Measurements from ENCODE around the gene WDR11. TPM values are rescaled to one million over a fixed set of nuclear protein-coding genes. Genes with fewer than 3 reads are reported as not detected.

WDR11 gene
- total RNA-seq, 1 donor from 2014 or later: 74.1 TPM

- Mint-ChIP-seq H3K36me3 (ENCODE audit: unreplicated experiment) (no peaks in the 10 kb centered on the region), H3K27ac (ENCODE audit: unreplicated experiment) (no peak overlapping the region), H3K4me3 (ENCODE audit: unreplicated experiment) (no peak overlapping the region), H3K4me1 (ENCODE audit: low read depth, unreplicated experiment) (peaks cover 8% of the 10 kb centered on the region), H3K9me3 (ENCODE audit: unreplicated experiment) (no peaks in the 10 kb centered on the region), H3K27me3 (ENCODE audit: unreplicated experiment) (peaks cover 2% of the 10 kb centered on the region)
- no peak for TF ChIP-seq CTCF (IDR thresholded peaks at IDR 0.05; ENCODE audit: partially characterized antibody, unreplicated experiment)
- DNase-seq: no peak
Observed at GRCh38 chr10:120806081-120806480, 45.1 kb upstream of the WDR11 start.

GRCh38 chr10:120810298-120810697 is 40.9 kb upstream of the WDR11 start:
- H3K4me3 Mint-ChIP-seq (ENCODE audit: unreplicated experiment): no peak overlapping the region
- peaks cover 5% of the 10 kb centered on the region for H3K36me3 Mint-ChIP-seq (ENCODE audit: unreplicated experiment)
- H3K9me3 Mint-ChIP-seq (ENCODE audit: unreplicated experiment): peaks cover 2% of the 10 kb centered on the region
- TF ChIP-seq CTCF (IDR thresholded peaks at IDR 0.05; ENCODE audit: partially characterized antibody, unreplicated experiment): no peak
- H3K27me3 Mint-ChIP-seq (ENCODE audit: unreplicated experiment): no peaks in the 10 kb centered on the region
- DNase-seq: no peak
- H3K4me1 Mint-ChIP-seq (ENCODE audit: low read depth, unreplicated experiment): peaks cover 8% of the 10 kb centered on the region
- peak overlapping the region; percentile 67 for H3K27ac Mint-ChIP-seq (ENCODE audit: unreplicated experiment)

GRCh38 chr10:120813085-120813484 is 38.1 kb upstream of the WDR11 start:
- DNase-seq: no peak
- Mint-ChIP-seq H3K4me1 (ENCODE audit: low read depth, unreplicated experiment) (peaks cover 8% of the 10 kb centered on the region), H3K36me3 (ENCODE audit: unreplicated experiment) (peaks cover 5% of the 10 kb centered on the region), H3K27ac (ENCODE audit: unreplicated experiment) (no peak overlapping the region), H3K4me3 (ENCODE audit: unreplicated experiment) (no peak overlapping the region), H3K9me3 (ENCODE audit: unreplicated experiment) (peaks cover 2% of the 10 kb centered on the region), H3K27me3 (ENCODE audit: unreplicated experiment) (no peaks in the 10 kb centered on the region)
- no peak for TF ChIP-seq CTCF (IDR thresholded peaks at IDR 0.05; ENCODE audit: partially characterized antibody, unreplicated experiment)

GRCh38 chr10:120818301-120818700 is 32.9 kb upstream of the WDR11 start:
- H3K27me3 Mint-ChIP-seq (ENCODE audit: unreplicated experiment): peaks cover 2% of the 10 kb centered on the region
- H3K36me3 Mint-ChIP-seq (ENCODE audit: unreplicated experiment): no peaks in the 10 kb centered on the region
- no peak overlapping the region for H3K27ac Mint-ChIP-seq (ENCODE audit: unreplicated experiment)
- H3K4me1 Mint-ChIP-seq (ENCODE audit: low read depth, unreplicated experiment): no peaks in the 10 kb centered on the region
- H3K4me3 Mint-ChIP-seq (ENCODE audit: unreplicated experiment): no peak overlapping the region
- no peak for TF ChIP-seq CTCF (IDR thresholded peaks at IDR 0.05; ENCODE audit: partially characterized antibody, unreplicated experiment)
- no peak for DNase-seq
- H3K9me3 Mint-ChIP-seq (ENCODE audit: unreplicated experiment): no peaks in the 10 kb centered on the region

GRCh38 chr10:120819366-120819765 is 31.8 kb upstream of the WDR11 start:
- H3K9me3 Mint-ChIP-seq (ENCODE audit: unreplicated experiment): no peaks in the 10 kb centered on the region
- no peaks in the 10 kb centered on the region for H3K36me3 Mint-ChIP-seq (ENCODE audit: unreplicated experiment)
- TF ChIP-seq CTCF (IDR thresholded peaks at IDR 0.05; ENCODE audit: partially characterized antibody, unreplicated experiment): no peak
- H3K27me3 Mint-ChIP-seq (ENCODE audit: unreplicated experiment): peaks cover 2% of the 10 kb centered on the region
- no peak for DNase-seq
- H3K4me1 Mint-ChIP-seq (ENCODE audit: low read depth, unreplicated experiment): no peaks in the 10 kb centered on the region
- H3K27ac Mint-ChIP-seq (ENCODE audit: unreplicated experiment): no peak overlapping the region
- H3K4me3 Mint-ChIP-seq (ENCODE audit: unreplicated experiment): no peak overlapping the region
